GM19467 (cell line): ENCODE measurements around the gene SHMT1.
"Not testable (repeated sequence)": the region's sequence is repeated elsewhere in the genome, so short reads cannot be mapped to it uniquely, and the experiment has no call there.

Experiments used
- ATAC-seq: cut with Tn5 transposase; IDR thresholded peaks from one replicate; pipeline ENCODE4 v1.9.1; 2021; ENCODE audit warnings: mild to moderate bottlenecking, moderate library complexity; ENCODE audit not compliant: unreplicated experiment

SHMT1 gene

DNA sequence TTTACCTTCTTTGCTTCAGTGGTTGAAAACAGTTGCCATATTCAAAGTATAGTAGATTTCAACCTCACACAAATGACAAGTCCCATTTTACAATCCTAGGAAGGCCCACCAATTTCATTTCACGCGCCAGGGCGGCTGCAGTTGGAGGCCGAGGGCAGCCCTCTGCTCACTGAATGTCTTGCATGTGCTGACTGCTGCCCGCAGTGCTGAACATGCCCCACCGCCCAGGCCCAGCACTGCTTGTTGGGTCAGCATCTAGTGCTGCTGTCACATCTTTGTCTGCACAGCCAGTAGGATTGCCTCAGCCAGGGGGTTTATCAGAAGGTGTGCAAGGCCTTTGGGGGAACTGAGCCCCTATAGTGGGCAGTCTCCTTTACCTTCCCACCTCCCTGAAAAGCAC is 36.8 kb downstream of the SHMT1 start:
- ATAC-seq, result no peak

DNA sequence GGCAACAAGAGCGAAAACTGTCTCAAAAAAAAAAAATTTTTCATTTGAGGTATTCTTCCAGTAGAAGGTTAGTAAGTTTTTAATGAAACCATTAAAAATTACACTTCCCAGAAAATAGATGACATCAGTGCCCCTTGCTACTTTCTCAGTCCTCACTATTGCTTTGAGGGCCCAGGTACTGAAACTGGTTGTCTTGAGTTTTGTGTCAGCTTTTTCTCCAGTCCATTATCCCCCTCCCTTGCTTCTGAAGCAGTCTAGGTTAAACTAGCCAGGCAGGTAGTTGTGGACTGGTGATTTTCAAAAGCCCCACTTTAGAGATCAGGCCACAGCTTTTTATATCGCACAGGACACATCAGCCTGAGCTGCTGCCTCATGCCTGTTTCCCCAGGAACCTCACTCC is 37.3 kb downstream of the SHMT1 start:
- no peak for ATAC-seq

DNA sequence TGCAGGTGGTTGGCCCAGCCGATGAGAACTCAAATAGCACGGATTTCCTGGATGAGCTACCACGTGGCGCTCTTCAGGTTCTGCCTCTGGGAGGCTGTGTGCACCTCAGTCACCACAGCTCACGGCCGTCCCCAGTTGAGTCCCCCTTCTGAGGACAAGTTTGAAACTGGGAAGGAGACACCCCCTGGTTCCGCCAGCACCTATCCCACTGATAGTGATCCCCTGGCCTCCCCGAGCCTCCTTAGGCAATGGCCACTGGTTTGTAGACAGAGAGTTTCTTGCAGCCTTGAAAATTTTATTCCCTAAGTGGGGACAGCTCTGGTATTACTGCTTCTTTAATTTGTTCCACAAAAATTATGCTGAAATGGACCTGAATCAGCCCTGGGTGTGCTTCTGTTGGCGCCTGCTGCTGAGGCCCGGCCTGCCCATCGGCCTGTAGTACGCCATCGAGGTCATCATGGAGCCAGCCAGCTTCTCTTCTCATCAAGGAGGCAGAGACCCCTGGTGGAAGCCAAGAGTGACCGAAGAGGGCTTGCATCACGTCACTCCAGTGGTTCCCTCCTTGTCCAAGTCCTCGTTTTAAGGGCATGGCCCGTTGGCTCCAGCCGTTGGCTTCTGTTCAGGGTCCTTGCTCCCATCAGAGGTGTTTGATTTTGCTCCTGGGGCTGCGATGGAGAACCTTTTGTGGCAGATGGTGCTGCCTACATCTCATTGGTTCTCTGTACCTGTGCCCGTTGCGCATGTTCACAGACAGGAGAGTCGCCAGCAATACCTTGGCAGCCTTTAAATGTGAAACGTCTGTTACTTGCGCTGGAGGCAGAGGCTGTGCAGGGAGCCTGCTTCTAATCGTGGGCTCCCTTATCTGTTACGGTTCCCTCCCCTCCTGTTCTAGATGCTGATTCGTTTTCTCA is 39.0 kb downstream of the SHMT1 start:
- no peak for ATAC-seq

DNA sequence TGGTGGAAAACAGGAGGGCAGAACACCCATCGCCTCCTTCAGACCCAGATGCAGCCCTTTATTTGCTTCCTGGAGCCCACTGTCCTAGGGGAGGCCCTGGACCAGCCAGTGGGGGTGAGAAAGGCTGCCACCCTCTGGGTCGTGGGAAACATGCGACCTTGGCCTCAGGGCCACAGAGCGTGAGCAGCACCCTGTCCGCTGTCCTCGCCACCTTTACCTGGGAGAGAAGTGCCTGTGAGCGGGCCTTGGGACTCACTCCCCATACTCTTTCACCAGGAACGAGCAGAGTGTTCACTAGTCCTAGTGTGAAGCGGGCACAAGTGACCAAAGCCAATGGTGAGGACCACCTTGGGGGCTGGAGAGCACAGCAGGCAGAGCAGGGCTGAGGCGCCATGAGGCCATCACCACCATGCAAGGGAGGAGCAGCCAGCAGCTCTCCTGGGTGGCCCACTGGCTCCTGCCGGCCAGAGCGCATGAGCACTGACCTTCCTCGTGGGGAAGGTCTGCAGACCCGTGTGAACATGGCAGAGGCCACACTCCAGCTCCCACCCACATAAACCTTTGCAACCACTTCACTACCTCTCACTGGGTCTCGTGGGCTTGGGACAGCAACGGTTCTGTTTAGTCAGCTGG is 39.7 kb downstream of the SHMT1 start:
- ATAC-seq, result no peak

DNA sequence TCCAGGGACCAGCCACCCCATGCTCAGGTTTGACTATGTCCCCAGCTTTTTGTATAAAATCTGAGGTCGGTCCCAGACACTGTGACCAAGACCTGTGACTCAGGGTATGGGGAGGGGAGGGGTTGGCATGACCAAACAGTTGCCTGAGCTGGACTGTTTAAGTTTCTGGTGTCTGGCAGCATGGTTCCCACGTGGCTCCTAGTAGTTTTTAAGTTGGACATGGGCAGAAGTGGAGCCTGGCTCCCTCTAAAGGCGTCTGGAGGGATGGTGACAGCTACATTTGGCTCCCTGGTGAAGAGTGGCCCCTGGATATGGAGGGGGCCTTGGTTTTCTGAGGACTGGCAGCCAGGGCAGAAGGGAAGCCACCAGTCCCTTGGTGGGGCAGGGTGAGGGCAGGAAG is 40.3 kb downstream of the SHMT1 start:
- no peak for ATAC-seq

DNA sequence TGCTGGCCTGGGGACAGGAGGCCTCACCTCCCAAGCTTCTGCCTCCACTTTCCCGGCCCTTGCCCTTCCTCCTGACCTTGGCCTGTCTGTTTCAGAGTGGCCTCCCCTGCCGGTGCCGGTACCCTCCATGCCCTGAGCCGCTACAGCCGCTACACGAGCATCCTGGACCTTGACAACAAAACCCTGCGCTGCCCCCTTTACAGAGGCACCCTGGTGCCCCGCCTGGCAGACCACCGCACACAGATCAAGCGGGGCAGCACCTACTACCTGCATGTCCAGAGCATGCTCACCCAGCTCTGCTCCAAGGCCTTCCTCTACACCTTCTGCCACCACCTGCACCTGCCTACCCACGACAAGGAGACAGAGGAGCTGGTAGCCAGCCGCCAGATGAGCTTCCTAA is 40.8 kb downstream of the SHMT1 start:
- no peak for ATAC-seq

- no peak for ATAC-seq
Measured at GRCh38 chr17:18321309-18321708, 42.0 kb downstream of the SHMT1 start.

GRCh38 chr17:18320301-18320700 is 43.0 kb downstream of the SHMT1 start:
- no peak for ATAC-seq

DNA sequence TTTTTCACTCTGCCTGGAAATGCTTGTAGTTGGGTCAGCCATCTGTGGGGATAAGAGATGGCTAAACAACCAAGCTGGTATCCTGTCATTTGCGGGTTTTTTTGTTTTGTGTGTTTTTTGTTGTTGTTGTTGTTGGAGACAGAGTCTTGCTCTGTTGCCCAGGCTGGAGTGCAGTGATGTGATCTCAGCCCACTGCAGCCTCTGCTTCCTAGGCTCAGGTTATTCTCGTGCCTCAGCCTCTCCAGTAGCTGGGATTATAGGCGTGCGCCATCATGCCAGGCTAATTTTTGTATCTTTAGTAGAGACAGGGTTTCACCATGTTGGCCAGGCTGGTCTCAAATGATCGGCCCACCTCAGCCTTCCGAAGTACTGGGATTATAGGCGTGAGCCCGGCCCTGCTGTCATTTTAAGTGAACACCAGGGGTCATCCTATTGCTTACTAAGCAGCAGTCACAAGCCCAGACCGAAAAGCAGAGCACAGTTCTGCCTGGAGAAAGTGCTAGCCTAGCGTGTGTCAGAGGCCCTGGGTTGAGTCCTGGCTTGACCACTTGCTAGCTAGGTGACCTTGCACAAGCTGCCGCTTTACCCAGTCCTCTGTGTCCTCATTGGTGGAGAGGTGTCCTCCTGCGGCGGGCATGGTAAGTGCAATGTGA is 43.6 kb downstream of the SHMT1 start:
- no peak for ATAC-seq

- ATAC-seq, result no peak
Measured at GRCh38 chr17:18318771-18319450, 44.4 kb downstream of the SHMT1 start.

- ATAC-seq, result no peak
Measured at GRCh38 chr17:18318117-18318516, 45.2 kb downstream of the SHMT1 start.

GRCh38 chr17:18315961-18316360 is 47.4 kb downstream of the SHMT1 start:
- ATAC-seq, result no peak

- no peak for ATAC-seq
Measured at GRCh38 chr17:18315562-18315922, 47.8 kb downstream of the SHMT1 start.

DNA sequence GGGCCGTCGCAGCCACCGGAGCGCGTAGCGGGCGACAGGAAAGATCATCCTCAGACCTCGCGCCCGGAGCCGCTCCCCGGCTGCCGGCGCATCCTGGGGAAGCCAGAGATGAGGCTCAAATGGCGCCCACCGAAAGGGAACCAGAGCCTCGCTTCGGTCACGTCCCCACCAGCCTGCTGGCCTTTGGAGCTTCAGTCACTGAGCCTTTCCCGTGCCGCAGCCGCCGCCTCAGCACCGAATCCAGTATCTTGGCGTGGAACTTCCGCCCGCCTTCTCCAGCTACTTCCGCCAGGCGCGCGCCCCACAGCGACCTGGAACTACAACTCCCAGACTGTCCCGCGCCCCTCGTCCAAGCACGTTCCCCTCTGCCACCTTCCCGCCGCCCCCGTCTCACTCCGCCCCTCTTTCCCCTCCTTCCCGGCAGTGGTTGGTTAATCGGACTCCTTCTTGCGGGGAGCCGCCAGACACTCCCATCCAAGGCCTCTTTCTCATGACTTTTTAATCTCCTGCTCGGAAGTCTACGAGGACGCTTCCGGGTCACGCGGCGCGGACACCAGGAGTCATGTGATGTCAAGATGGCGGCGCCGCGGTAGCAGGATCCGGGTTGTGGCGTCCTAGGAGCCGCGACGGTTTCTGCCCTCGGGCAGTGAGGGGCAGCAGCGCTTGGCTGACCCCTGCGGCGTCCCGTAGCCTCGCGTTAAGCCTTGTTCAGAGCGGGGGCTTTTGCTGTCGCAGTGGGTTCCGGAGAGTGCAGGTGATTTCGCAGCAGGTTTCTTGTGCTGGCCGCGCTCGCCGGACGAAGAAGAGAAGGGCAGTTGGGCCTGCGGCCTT is 48.4 kb downstream of the SHMT1 start, which contains the start of the genes SMCR8 and TOP3A:
Gene SMCR8, plus strand, starts transcription at position 563 of the 831 bp plus-strand sequence. CDS start 497 bp downstream, outside the sequence.
Gene TOP3A, minus strand, starts transcription at position 264 of the 831 bp plus-strand sequence. Its CDS starts 216 bp downstream, at position 48.
- ATAC-seq, result peak; percentile 74

- ATAC-seq, result peak; percentile 6
Measured at GRCh38 chr17:18314059-18314730, 49.2 kb downstream of the SHMT1 start.

DNA sequence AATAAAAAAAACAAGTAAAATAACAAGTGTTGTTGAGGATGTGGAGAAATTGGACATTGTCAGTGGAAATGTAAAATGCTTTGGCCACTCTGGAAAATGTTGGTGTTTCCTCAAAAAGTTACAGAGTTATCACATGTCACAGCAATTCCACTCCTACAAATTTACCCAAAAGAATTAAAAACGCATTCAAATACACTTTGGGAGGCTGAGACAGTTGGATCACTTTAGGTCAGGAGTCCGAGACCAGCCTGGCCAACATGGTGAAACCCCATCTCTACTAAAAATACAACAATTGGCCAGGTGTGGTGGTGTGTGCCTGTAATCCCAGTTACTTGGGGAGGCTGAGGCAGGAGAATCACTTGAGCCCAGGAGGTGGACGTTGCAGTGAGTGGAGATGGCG is 54.1 kb downstream of the SHMT1 start:
- ATAC-seq, result no peak

DNA sequence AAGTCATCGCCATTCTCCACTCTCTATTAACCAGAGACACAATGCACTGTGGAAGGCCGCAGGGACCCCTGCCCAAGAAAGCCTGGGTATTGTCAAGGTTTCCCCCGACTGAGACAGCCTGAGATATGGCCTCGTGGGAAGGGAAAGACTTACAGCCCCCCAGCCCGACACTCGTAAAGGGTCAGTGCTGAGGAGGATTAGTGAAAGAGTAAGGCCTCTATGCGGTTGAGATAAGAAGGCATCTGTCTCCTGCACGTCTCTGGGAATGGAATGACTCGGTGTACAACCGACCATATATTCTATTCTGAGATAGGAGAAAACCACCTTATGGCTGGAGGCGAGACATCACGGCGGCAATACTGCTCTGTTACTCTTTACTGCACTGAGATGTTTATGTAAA is 60.1 kb downstream of the SHMT1 start:
- not testable (repeated sequence) for ATAC-seq

GRCh38 chr17:18300725-18301480 is 62.4 kb downstream of the SHMT1 start:
- ATAC-seq, result no peak

DNA sequence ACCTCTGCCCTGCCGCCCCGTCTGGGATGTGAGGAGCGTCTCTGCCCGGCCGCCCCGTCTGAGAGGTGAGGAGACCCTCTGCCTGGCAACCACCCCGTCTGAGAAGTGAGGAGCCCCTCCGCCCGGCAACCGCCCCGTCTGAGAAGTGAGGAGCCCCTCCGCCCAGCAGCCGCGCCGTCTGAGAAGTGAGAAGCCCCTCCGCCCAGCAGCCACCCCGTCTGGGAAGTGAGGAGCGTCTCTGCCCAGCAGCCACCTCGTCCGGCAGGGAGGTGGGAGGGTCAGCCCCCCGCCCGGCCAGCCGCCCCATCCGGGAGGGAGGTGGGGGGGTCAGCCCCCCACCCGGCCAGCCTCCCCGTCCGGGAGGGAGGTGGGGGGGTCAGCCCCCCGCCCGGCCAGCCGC is 65.3 kb downstream of the SHMT1 start:
- not testable (repeated sequence) for ATAC-seq
